Measurements from ENCODE around the gene RYR1. TPM values are rescaled to one million over a fixed set of nuclear protein-coding genes. Genes with fewer than 3 reads are reported as not detected.
"Not testable (repeated sequence)": the region's sequence is repeated elsewhere in the genome, so short reads cannot be mapped to it uniquely, and the experiment has no call there.

RYR1 gene
- total RNA-seq, 1 donor from 2014 or later = 8.7 TPM

- H3K27me3 Mint-ChIP-seq (ENCODE audit: low read depth) = no peaks in the 10 kb centered on the region
- peaks cover 6% of the 10 kb centered on the region for H3K4me1 Mint-ChIP-seq (ENCODE audit: low read depth)
- DNase-seq (ENCODE audit: low spot score) = no peak
- H3K9me3 Mint-ChIP-seq = no peaks in the 10 kb centered on the region
- intact Hi-C loops (cut with micrococcal nuclease) = loop anchor here (5.0 to 10.0 kb wide), 2 partner anchors 110 to 232 kb away; no protein-coding TSS in a partner anchor
- H3K4me3 Mint-ChIP-seq (ENCODE audit: low read depth) = peak overlapping the region; percentile 55
- no peak overlapping the region for H3K27ac Mint-ChIP-seq
- H3K36me3 Mint-ChIP-seq (ENCODE audit: low read depth) = peaks cover 32% of the 10 kb centered on the region
Measured at GRCh38 chr19:38404858-38405257, 28.6 kb upstream of the RYR1 start.

DNA sequence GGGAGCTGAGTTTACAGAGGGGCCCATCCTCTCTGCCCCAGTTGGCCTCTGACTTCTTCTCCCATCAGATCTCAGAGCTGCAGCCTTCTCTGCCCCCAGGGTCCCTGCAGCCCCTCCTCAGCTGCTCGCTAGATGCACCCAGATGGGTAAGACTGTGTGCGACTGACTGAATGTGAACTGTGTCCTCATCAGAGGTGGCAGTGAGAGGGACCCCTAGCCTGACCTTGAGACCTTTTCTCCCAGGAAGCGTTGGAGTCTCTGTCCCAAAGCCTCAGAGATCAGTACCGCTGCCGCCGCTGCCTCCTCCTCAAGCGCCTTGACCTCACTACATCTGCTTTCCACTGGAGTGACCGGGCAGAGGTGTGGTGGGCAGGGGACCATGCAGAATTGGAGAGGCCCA, 28.2 kb upstream of the RYR1 start:
- intact Hi-C loops (cut with micrococcal nuclease) = loop anchor here (10.0 kb wide), 1 partner anchor 110 kb away; no protein-coding TSS in a partner anchor
- H3K27ac Mint-ChIP-seq = peak overlapping the region; percentile 50
- peak overlapping the region; percentile 30 for H3K4me3 Mint-ChIP-seq (ENCODE audit: low read depth)
- DNase-seq (ENCODE audit: low spot score) = no peak
- peaks cover 35% of the 10 kb centered on the region for H3K36me3 Mint-ChIP-seq (ENCODE audit: low read depth)
- H3K9me3 Mint-ChIP-seq = no peaks in the 10 kb centered on the region
- no peaks in the 10 kb centered on the region for H3K27me3 Mint-ChIP-seq (ENCODE audit: low read depth)
- H3K4me1 Mint-ChIP-seq (ENCODE audit: low read depth) = peaks cover 6% of the 10 kb centered on the region

DNA sequence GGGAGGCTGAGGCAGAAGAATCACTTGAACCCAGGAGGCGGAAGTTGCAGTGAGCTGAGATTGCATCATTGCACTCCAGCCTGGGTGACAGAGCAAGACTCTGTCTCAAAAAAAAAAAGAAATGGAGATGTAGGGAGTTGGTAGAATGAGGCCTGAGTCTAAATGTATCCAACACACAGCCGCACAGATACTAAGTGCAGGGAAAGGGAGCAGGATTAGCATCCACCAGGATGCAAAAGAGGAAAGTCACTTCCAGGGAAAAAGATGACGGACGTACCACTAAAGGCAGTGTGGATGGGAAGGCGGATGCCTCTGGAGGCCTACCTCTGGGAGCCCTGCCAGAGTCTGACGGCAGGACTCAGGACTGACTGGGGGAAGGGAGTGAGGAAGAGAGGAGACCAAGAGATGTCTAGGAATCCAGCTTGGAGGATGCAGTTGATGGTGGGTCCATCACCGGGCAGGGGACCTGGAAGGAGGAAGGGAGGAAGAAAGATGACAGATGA, 23.8 kb upstream of the RYR1 start:
- no peak for DNase-seq (ENCODE audit: low spot score)
- intact Hi-C loops (cut with micrococcal nuclease) = loop anchor here (10.0 kb wide), 1 partner anchor 105 kb away; no protein-coding TSS in a partner anchor
- no peak overlapping the region for H3K27ac Mint-ChIP-seq
- H3K36me3 Mint-ChIP-seq (ENCODE audit: low read depth) = peaks cover 42% of the 10 kb centered on the region
- no peaks in the 10 kb centered on the region for H3K4me1 Mint-ChIP-seq (ENCODE audit: low read depth)
- no peak overlapping the region for H3K4me3 Mint-ChIP-seq (ENCODE audit: low read depth)
- H3K27me3 Mint-ChIP-seq (ENCODE audit: low read depth) = no peaks in the 10 kb centered on the region
- no peaks in the 10 kb centered on the region for H3K9me3 Mint-ChIP-seq

- H3K4me1 Mint-ChIP-seq (ENCODE audit: low read depth); H3K27me3 Mint-ChIP-seq (ENCODE audit: low read depth); H3K4me3 Mint-ChIP-seq (ENCODE audit: low read depth); intact Hi-C loops (cut with micrococcal nuclease); H3K27ac Mint-ChIP-seq; H3K9me3 Mint-ChIP-seq; DNase-seq (ENCODE audit: low spot score): not testable (repeated sequence)
- H3K36me3 Mint-ChIP-seq (ENCODE audit: low read depth) = peaks cover 39% of the 10 kb centered on the region
Measured at GRCh38 chr19:38410407-38410806, 23.1 kb upstream of the RYR1 start.

DNA sequence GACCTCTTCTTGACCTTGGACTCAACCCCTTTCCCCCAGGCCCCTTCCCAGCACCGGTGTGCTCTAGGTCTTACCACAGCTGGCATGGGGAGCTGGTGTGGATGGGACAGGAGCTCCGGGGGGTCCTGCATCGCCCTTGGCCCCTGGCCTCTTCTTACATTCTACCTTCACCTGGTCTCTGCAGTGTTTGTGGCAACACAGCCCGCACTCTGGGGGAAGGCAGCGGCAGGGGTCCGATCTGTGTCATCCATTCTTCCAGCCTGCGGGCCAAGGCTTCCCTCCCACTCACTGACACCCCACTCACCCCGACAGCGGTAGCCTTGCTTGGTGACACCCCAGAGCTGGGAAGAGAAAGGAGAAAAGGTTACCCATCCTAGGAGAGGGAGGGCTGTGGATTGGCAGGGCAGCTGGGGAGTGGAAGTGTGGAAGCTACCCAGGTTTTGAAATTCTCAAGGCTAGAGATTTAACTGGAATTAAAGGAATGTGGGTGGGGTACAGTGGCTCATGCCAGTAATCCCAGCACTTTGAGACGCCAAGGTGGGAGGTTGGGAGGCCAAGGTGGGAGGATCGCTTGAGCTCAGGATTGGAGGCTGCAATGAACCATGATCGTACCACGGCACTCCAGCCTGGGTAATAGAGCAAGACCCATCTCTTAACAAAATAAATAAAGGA, 22.3 kb upstream of the RYR1 start:
- no peak for DNase-seq (ENCODE audit: low spot score)
- Mint-ChIP-seq H3K4me3 (ENCODE audit: low read depth) (no peak overlapping the region), H3K27me3 (ENCODE audit: low read depth) (no peaks in the 10 kb centered on the region), H3K27ac (no peak overlapping the region), H3K4me1 (ENCODE audit: low read depth) (no peaks in the 10 kb centered on the region), H3K36me3 (ENCODE audit: low read depth) (peaks cover 37% of the 10 kb centered on the region), H3K9me3 (no peaks in the 10 kb centered on the region)
- intact Hi-C loops (cut with micrococcal nuclease) = no loop called here

DNA sequence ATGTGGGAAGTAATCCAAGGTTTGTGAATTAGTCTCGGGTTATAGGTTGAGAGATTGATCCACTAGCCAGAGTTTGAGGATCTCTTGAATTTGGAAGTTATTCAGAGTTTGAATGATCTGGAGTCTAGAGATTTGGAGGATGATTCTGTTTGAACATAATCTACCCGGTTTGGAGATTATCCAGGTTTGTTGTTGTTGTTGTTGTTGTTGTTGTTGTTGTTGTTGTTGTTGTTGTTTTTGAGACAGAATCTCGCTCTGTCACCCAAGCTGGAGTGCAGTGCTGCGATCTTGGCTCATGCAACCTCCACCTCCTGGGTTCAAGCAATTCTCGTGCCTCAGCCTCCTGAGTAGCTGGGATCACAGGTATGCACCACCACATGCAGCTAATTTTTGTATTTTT, 21.6 kb upstream of the RYR1 start:
- DNase-seq (ENCODE audit: low spot score); H3K27ac Mint-ChIP-seq; H3K27me3 Mint-ChIP-seq (ENCODE audit: low read depth); H3K4me1 Mint-ChIP-seq (ENCODE audit: low read depth); H3K4me3 Mint-ChIP-seq (ENCODE audit: low read depth); intact Hi-C loops (cut with micrococcal nuclease); H3K9me3 Mint-ChIP-seq: not testable (repeated sequence)
- peaks cover 34% of the 10 kb centered on the region for H3K36me3 Mint-ChIP-seq (ENCODE audit: low read depth)

GRCh38 chr19:38412491-38412890, 21.0 kb upstream of the RYR1 start:
- Mint-ChIP-seq H3K27me3 (ENCODE audit: low read depth) (no peaks in the 10 kb centered on the region), H3K9me3 (no peaks in the 10 kb centered on the region), H3K27ac (no peak overlapping the region), H3K36me3 (ENCODE audit: low read depth) (peaks cover 34% of the 10 kb centered on the region), H3K4me3 (ENCODE audit: low read depth) (no peak overlapping the region), H3K4me1 (ENCODE audit: low read depth) (peaks cover 9% of the 10 kb centered on the region)
- DNase-seq (ENCODE audit: low spot score) = no peak
- intact Hi-C loops (cut with micrococcal nuclease) = no loop called here

DNA sequence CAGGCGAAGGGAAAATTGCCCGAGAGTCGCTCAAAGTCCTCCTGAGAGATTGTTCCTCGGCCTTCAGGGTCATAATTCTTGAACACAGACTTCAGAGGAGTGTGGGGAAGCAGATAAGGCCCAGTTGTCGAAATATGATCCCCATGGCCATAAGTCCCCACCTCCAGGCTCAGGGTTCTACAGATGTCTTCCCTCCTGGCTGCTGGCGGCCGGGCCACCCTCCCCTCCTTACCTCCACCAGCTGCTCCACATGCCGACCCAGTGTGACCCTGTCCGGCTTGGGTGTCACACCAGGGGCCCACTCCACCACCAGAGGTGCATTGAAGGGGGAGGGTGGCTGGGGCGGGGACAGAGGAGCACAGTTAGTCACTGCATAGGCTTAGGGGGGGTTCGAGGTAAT, 20.5 kb upstream of the RYR1 start:
- no peak overlapping the region for H3K27ac Mint-ChIP-seq
- no peak for DNase-seq (ENCODE audit: low spot score)
- no peak overlapping the region for H3K4me3 Mint-ChIP-seq (ENCODE audit: low read depth)
- peaks cover 31% of the 10 kb centered on the region for H3K36me3 Mint-ChIP-seq (ENCODE audit: low read depth)
- peaks cover 14% of the 10 kb centered on the region for H3K4me1 Mint-ChIP-seq (ENCODE audit: low read depth)
- H3K27me3 Mint-ChIP-seq (ENCODE audit: low read depth) = no peaks in the 10 kb centered on the region
- intact Hi-C loops (cut with micrococcal nuclease) = no loop called here
- no peaks in the 10 kb centered on the region for H3K9me3 Mint-ChIP-seq

DNA sequence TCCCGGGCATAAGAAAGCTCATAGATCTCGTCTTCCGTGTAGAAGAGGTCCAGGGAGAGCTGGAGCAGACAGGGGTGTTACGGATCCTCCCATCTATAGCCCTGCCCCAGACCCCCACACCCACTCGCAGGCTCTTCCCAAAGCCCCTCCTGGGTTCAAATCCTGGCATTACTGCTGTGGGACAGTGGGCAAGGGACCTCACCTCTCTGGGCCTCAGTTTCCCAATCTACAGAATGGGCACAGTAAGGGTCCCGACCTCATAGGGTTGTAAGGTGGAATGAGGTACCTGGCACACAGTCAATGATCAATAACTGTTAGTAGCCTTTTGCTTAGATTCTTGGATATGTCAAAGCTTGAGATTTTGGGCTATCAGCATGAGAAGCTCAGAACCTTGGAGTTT, 20.1 kb upstream of the RYR1 start:
- intact Hi-C loops (cut with micrococcal nuclease) = no loop called here
- no peaks in the 10 kb centered on the region for H3K27me3 Mint-ChIP-seq (ENCODE audit: low read depth)
- H3K4me1 Mint-ChIP-seq (ENCODE audit: low read depth) = peaks cover 16% of the 10 kb centered on the region
- DNase-seq (ENCODE audit: low spot score) = no peak
- no peak overlapping the region for H3K27ac Mint-ChIP-seq
- no peak overlapping the region for H3K4me3 Mint-ChIP-seq (ENCODE audit: low read depth)
- no peaks in the 10 kb centered on the region for H3K9me3 Mint-ChIP-seq
- H3K36me3 Mint-ChIP-seq (ENCODE audit: low read depth) = peaks cover 29% of the 10 kb centered on the region

GRCh38 chr19:38417146-38417543, 16.3 kb upstream of the RYR1 start:
- H3K27me3 Mint-ChIP-seq (ENCODE audit: low read depth) = no peaks in the 10 kb centered on the region
- peaks cover 22% of the 10 kb centered on the region for H3K4me1 Mint-ChIP-seq (ENCODE audit: low read depth)
- intact Hi-C loops (cut with micrococcal nuclease) = no loop called here
- no peaks in the 10 kb centered on the region for H3K9me3 Mint-ChIP-seq
- peaks cover 13% of the 10 kb centered on the region for H3K36me3 Mint-ChIP-seq (ENCODE audit: low read depth)
- H3K27ac Mint-ChIP-seq = peak overlapping the region; percentile 60
- no peak for DNase-seq (ENCODE audit: low spot score)
- H3K4me3 Mint-ChIP-seq (ENCODE audit: low read depth) = peak overlapping the region; percentile 73

DNA sequence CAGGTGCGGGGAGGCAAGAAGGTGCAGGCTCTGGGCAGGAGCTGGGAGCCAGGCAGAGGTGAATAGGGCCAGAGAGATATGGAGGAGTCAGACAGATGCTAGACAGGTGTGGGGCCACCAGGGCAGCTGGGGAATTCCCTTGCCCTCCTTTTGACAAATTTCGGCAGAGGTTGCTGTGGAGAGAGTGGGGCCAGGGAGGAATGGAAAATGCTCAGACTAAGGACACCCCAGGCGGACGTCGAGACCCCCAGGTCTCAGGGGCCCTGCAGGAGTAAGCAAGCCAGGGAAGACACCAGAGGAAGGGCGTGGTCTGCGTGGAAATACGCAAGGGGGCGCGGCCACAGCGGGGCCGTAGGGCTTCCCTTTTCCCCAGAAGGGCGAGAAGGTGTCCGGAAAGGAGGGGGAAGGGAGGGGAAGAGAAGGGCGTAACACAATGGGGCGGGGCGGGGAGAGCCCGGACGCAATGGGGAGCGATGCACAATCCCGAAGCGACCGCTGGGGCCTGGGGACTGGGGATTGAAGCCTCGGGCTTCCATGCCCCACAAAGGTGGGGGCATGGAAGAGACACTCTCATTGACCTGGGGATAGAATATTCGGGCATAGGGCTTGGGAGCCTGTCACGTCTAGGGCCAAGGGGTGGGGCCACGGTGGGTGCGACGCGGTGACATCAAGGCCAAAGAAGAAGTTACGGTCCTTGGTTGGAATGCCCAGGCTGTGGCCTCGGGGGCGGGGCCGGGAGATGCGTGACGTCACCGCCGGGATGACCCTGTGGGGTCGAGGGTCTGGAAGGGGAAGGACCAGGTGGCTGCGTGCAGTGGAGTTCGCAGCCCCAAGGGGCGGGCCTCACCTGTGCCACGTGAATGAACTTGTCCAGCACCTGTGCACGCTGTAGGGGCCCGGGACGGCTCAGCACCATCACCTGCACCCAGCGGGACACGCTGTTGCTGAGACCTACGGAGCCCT, 15.7 kb upstream of the RYR1 start:
- H3K27ac Mint-ChIP-seq = peak overlapping the region; percentile 60
- H3K36me3 Mint-ChIP-seq (ENCODE audit: low read depth) = peaks cover 9% of the 10 kb centered on the region
- H3K27me3 Mint-ChIP-seq (ENCODE audit: low read depth) = no peaks in the 10 kb centered on the region
- DNase-seq (ENCODE audit: low spot score) = peak; percentile 67
- H3K4me3 Mint-ChIP-seq (ENCODE audit: low read depth) = peak overlapping the region; percentile 73
- intact Hi-C loops (cut with micrococcal nuclease) = no loop called here
- peaks cover 22% of the 10 kb centered on the region for H3K4me1 Mint-ChIP-seq (ENCODE audit: low read depth)
- H3K9me3 Mint-ChIP-seq = no peaks in the 10 kb centered on the region

GRCh38 chr19:38420935-38421334, 12.6 kb upstream of the RYR1 start:
- no peak overlapping the region for H3K27ac Mint-ChIP-seq
- intact Hi-C loops (cut with micrococcal nuclease) = no loop called here
- H3K27me3 Mint-ChIP-seq (ENCODE audit: low read depth) = no peaks in the 10 kb centered on the region
- peaks cover 9% of the 10 kb centered on the region for H3K36me3 Mint-ChIP-seq (ENCODE audit: low read depth)
- DNase-seq (ENCODE audit: low spot score) = no peak
- no peak overlapping the region for H3K4me3 Mint-ChIP-seq (ENCODE audit: low read depth)
- H3K9me3 Mint-ChIP-seq = no peaks in the 10 kb centered on the region
- H3K4me1 Mint-ChIP-seq (ENCODE audit: low read depth) = peaks cover 24% of the 10 kb centered on the region

GRCh38 chr19:38421856-38422255, 11.6 kb upstream of the RYR1 start:
- H3K9me3 Mint-ChIP-seq = no peaks in the 10 kb centered on the region
- H3K4me3 Mint-ChIP-seq (ENCODE audit: low read depth) = no peak overlapping the region
- DNase-seq (ENCODE audit: low spot score) = no peak
- no peaks in the 10 kb centered on the region for H3K27me3 Mint-ChIP-seq (ENCODE audit: low read depth)
- peaks cover 27% of the 10 kb centered on the region for H3K4me1 Mint-ChIP-seq (ENCODE audit: low read depth)
- intact Hi-C loops (cut with micrococcal nuclease) = no loop called here
- no peak overlapping the region for H3K27ac Mint-ChIP-seq
- peaks cover 9% of the 10 kb centered on the region for H3K36me3 Mint-ChIP-seq (ENCODE audit: low read depth)

All from activated T-helper 2 cell treated with anti-CD3 and anti-CD28 coated beads, Interferon-gamma antibody, Interleukin-2, Interleukin-4, amounts not matched to agents 10 μg/mL and 5 μg/mL and 100 μg/mL, durations not matched to agents 14 hours and 24 hours and 36 hours (primary cell).